Activated T-cell treated with anti-CD3 and anti-CD28 coated beads, Interleukin-2, amount 50 U/mL, for 1 hour (primary cell): ENCODE data around the gene NEURL2.

Experiments
- DNase-seq: peaks from one replicate; pipeline ENCODE4 v3.0.0-alpha.2; 2020

NEURL2 gene

DNA sequence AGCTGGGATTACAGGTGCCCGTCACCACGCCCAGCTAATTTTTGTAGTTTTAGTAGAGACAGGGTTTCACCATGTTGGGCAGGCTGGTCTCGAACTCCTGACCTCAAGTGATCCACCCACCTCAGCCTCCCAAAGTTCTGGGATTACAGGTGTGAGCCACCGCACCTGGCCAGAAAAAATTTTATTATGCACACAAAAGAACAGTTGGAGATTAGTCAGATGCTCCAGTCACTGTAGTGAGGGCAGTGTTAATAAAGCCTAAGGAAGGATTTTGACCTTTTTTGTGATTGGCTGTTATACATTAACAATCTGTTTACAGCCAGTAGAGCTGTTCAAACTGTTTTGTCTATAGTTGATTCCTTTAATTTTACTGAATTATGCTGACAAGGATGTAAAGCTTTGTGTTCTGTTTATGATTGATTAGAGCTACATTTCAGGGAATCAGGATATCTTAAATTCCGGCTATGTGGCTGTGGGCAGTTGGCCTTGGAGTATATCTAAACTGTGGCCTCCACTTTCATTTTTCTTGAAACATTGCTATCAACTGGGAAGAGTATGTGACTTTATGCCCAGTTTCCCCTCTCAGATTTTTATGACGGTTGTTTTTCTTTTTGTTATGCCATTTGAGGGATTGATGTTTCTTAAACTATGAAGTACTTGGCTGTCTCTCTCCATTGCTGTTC, 23.7 kb downstream of the NEURL2 start:
- no peak for DNase-seq

DNA sequence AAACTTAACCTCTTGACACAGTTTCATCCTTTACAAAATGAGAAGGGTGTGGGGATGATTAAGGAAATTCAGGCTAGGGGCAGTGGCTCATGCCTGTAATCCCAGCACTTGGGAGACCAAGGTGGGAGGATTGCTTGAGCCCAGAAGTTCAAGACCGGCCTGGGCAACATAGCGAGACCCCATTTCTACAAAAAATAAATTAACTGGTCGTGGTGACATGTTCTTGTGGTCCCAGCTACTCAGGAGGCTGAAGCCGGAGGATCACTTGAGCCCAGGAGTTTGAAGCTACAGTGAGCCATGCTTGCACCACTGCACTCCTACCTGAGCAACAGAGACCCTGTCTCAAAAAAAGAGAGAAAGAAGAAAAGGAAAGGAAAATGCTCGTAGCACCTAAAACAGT, 24.6 kb downstream of the NEURL2 start:
- DNase-seq, result no peak

DNA sequence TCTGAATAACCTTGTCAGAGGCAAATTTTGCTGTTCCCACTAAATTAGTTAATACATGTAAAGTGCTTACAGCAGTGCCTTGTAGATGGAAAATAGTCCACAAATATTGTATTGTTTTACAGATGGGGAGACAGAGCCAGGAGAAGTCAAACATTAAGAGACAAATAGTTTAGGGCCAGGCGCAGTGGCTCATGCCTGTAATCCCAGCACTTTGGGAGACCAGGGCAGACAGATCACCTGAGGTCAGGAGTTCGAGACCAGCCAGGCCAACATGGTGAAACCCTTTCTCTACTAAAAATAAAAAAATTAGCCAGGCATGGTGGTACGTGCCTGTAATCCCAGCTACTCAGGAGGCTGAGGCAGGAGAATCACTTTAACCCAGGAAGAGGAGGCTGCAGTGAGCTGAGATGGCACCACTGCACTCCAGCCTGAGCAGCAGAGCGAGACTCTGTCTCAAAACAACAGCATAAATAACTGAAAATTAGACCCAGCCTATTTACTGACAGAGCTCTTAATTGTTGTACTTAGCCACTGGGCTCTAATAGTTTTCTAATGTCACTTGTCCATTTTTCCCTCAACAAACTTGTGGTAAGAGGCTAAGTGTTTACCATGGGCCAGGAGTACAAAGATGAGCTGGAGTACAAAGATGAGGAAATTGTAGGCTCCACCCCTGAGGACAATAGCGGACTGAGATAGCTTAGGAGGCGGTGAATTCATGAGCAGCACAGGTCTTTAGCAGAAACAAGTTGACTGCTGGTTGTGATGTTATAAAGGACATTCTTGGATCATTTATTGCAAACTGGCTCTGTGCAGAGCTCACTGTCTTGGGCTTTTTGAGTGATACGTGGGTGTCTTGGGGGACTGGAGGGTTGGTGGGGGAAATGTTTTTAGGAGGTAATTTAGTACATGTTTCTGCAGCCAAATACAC, 27.2 kb downstream of the NEURL2 start:
- no peak for DNase-seq

DNA sequence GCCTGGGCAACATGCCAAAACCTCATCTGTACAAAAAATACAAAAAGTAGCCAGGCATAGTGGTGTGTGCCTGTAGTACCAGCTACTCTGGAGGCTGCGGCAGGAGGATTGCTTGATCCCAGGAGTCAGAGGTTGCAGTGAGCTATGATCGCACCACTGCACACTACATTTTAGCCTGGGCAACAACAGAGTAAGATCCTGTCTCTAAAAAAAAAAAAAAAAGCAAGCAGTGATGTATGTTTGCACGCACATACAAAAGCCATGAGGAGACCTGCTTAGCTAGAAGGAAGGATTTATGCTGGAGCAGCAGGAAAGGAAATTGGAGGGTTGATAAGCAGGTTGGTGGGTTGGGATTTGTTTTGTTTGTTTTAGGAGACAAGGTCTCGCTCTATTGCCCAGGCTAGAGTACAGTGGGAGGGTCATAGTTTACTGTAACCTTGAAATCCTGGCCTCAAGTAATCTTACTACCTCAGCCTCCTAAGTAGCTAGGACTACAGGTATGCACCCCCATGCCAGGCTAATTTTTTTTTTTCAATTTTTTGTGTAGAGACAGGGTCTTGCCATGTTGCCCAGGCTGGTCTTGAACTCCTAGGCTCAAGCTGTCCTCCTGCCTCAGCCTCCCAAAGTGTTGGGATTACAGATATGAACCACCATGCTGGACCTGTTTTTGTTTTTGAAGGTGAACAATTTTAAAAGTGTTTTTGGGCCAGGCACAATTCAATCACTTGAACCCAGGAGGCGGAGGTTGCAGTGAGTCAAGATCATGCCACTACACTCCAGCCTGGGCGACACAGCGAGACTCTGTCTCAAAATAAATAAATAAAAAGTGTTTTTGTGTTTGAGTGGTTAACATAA, 29.6 kb downstream of the NEURL2 start:
- DNase-seq, result no peak

DNA sequence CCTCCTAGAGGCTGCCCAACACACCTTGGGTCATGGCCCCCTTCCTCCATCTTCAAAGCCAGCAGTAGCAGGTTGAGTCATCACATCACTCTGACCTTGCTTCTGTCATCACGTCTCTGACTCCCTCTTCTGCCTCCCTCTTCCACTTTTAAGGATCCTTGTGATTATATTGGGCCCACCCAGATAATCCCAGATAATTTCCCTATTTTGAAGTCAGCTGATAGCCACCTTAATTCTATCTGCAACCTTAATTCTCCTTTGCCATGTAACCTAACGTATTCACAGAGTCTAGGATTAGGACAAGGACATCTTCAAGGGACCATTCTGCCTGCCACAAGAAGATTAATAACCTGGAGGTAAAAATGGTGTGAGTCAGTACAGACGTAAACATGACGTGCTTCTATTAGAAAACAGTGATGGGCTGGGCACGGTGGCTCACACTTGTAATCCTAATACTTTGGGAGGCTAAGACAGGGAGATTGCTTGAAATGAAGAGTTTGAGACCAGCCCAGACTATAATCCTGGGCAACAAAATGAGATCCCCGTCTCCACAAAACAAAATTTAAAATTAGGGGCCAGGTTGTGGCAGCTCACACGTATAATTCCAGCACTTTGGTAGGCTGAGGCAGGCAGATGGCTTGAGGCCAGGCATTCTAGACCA, 30.3 kb downstream of the NEURL2 start:
- no peak for DNase-seq

DNA sequence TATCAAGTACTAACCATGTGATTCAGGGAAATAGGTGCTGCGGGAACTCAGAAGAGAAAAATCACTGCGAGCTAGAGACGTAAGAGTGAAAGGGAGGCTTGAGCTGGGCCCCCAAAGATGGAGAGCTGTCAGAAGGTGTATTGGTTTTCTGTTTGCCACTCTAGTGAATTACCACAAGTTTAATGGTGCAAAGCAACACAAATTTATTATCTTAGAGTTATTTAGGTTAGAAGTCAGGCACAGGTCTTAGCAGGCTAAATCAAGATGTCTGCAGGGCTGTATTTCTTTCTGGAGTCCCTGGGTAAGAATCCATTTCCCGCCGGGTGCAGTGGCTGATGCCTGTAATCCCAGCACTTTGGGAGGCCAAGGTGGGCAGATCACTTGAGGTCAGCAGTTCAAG, 31.1 kb downstream of the NEURL2 start:
- no peak for DNase-seq

DNA sequence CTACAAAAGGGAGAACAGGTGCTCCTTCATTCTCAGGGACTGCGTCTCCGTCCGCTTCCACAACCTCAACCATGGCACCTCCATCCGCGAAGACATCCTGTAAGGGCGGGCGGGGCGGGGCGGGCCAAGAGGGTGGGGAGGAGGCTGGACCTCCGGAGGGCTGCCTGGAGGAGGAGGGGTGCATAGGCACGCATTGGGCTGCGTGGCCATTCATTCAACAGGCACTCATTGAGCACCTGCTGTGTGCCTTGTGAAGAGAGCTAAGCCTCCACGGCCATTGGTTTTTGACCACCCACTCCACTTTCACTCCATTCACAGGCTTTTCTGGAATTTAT, 33.2 kb downstream of the NEURL2 start:
- no peak for DNase-seq

DNA sequence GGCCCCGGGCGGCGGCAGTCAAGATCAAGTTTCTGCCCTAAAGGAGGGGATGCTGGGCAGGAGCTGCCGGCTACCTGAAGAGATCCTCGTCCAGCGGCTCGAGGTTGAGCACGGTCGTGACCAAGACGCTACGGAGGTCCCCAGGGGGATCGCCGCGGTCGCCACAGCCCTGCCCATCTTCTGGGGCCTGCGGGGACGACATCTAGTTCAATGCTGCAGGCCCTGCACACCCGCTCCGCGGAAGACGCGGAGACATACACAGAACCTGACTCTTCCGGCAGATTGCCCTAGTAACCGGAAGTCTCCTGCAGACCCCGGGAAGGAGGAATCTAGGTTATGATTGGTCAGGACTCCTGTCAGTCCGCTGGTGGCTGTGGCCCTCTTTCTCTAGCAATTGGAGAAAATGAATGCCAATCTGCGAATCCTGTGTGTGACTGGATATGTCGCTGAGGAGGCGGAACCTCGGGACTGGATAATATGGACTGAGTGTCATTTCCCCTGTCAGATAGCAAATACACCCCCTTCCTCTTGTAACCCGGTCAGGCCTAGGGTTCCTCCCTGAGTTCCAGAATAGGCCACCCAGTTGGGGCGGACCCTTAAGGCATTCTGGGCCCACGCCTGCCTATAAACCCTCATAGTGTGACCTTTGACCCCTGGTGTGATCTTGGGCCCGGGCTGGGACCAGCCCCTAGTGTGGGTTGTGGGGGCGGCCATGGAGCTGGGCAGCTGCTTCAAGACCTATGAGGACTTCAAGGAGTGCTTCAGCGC, 33.7 kb downstream of the NEURL2 start, which contains the start of the genes ACOT8 and ZSWIM3:
Gene ACOT8 (minus strand): TSS at position 279 of the 768 bp plus-strand sequence. CDS start 77 bp downstream, at position 202.
Gene ZSWIM3 (plus strand): TSS at position 501 of the 768 bp plus-strand sequence. CDS start 212 bp downstream, at position 713.
- peak; percentile 78 for DNase-seq

DNA sequence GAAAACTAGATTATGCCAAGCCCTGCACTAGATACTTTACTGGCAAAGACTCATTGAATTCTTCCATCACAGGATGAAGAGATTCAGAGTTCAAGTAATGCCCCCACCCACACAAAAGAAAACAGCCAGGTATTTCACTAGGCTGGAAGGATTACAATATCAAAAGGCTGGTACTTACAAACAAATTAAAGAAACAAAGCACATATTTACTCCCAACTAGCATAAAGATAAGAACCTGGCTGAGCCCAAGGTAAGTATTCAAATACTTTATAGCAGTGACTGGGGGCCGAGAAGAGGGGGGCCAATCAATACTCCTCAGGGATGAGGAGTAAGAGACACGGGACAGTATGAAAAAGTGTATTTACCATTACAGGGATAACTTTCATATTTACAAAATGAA, 37.5 kb downstream of the NEURL2 start:
- no peak for DNase-seq

DNA sequence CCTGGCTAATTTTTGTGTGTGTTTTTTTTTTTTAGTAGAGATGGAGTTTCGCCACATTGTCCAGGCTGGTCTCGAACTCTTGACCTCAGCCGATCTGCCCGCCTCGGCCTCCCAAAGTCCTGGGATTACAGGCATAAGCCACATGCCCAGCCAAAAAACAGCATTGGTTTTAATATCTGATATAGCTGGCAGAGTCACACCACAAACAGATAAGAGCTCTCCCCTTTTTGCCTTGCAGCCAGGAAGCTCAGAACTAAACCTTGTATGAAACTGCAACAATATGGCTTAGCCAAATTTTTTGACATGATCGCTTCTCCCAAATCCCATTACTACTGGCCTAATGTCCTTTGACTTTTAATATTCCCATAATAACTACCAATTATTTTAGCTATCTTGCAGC, 38.7 kb downstream of the NEURL2 start:
- no peak for DNase-seq

DNA sequence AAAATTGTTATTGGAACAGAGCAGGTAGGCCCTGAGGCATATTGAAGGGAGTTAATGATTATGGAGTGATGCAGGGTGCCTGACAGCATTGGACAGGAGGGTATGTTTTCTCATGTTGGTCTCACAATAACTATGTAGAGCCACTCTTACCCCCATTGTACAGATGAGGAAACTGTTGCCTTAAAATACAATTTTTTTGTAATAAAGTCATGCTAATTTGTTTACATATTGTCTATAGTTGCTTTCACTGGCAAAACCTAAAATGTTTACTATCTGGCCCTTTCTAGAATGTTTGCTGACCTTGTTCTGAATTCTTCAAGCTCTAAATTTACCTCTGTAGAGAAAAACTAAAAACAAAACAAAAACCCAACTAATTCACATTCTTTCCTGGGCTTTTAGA, 39.5 kb downstream of the NEURL2 start:
- no peak for DNase-seq

DNA sequence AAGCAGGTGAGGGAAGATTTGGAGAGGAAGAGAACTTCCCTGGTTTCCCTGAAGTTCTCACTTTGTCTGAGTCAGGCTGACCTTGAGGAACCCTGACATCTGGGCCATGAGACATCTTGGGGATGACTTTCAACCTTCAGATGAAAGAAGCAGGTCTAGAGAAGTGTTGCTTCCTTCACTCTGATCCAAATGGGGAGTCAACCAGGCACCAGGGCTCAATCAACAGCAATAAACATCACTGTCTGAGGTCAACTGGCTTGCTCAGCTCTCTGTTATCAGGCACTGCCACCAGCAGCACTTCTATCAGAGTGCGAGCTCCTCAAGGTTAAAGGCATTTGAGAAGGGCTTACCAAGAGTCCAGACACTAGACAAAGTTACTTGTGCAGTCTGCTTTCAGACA, 40.1 kb downstream of the NEURL2 start:
- no peak for DNase-seq

DNA sequence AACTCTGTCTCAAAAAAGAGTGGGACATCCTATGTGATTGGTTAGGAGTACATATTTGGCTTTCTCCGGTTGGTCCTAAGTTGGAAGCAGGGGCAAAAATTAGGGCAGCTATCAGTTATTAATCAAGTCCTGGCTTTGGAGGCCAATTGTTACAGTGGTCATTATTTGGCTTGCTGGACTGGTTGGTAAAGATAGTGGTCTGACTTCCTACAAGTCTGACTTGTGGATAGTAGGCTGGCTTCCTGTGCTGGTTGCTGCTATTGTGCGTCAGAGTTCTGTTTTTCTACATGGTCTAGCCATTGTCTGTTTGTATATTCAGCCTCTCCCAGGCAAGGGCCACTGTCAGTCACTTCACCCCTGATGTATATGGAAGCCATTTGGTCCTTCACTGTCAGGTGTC, 40.8 kb downstream of the NEURL2 start:
- DNase-seq, result no peak

DNA sequence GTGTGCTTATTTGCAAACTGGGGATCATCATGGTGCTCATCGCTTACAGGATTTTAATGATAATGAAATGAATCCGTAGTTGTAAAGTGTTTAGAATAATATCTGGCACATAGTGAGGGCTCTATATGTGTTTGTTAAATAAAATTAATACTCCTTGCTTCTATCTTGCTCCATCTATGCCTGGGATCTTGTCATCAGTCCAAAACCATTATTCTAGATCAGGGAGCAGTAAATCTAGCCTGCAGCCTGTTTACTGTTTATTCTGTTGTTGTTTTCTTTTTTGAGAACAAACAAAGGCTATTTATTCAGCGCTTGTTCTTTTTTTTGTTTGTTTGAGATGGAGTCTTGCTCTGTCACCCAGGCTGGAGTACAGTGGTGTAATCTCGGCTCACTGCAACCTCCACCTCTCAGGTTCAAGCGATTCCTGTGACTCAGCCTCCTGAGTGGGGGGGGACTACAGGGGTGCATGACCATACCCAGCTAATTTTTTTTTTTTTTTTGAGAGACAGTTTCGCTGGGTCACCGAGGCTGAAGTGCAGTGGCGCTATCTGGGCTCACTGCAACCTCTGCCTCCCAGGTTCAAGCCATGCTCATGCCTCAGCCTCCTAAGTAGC, 41.9 kb downstream of the NEURL2 start:
- DNase-seq, result no peak

DNA sequence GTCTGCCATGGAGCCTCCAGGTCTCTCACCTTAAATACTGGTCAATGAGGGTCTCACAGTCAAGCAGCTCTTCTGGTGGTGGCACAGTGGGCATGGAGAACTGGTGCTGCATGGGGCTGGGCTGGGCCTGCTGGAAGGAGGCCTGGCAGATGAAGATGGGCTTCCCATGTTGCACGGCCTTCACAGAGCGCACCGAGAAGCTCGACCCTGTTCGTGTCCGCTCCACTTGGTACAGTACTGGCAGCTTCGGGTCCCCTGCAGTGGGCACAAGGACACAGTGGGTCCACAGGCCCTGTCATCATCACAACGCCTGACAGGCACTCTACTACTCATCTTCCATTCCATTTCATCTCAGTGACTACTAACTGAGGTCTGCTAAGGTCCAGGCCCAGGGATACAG, 42.6 kb downstream of the NEURL2 start:
- DNase-seq, result no peak

DNA sequence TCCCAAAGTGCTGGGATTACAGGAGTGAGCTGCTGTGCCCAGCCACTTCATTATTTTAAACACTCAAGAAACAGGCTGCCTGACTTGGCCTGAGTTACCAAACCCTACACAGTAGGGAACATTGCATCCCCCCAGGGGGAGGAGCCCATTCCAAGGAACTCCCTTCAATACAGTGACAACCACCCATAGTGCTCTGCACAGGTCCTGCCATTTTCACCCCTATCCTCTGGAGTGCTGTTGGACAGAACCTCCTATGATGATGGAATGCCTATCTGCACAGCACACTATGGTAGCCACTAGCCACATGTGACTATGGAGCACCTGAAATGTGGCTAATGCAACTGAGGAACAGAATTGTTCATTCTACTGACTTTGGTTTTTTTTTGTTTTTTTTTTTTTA, 45.6 kb downstream of the NEURL2 start:
- DNase-seq, result no peak

DNA sequence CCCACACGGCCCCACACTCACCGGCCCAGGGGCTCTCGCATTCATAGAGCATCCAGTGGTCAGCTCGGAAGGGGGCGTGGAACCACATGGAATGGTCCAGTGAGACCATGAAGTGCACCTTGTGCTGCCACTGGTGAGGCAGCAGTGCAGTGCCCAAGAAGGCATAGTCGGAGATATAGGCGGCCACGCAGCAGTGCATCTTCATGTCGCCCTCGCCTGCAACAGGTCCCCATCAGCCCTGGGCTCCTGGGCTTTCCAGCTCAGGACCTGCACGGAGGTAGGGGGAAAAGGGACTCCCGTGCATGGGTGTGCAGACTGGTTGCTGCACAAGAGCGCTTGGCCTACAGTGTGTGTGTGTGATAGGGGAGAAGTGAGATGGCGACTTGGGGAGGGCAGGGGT, 47.5 kb downstream of the NEURL2 start:
- DNase-seq, result no peak

DNA sequence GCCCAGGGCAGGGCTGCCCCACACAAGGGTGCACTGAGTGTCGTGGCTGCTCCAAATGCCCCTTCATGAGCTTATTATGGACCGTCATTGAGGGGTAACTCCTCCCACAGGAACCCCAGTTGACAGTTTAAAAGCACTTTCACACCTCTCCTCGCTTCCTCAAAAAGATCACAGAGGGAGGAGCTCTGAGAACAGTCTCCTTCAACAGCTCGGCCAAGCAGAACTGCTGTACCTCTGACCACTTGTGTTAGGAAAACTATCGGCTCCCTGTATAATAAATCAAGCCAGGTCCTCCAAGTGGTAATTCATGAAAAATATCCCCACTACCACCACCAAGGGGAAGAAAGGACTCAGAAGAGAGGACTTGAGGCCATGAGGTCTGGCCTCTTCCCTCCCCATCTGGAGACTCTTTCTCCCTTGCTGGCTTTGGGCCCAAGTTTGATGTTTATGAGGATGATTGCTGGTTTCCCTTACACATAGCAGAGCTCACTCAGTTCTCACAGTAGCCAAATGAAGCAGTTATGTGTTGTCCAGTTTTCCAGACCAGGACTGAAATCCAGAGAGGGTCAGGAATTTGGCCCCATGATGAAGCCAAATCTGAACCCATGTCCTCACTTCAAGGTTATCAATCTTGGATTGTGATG, 48.7 kb downstream of the NEURL2 start:
- DNase-seq, result no peak

DNA sequence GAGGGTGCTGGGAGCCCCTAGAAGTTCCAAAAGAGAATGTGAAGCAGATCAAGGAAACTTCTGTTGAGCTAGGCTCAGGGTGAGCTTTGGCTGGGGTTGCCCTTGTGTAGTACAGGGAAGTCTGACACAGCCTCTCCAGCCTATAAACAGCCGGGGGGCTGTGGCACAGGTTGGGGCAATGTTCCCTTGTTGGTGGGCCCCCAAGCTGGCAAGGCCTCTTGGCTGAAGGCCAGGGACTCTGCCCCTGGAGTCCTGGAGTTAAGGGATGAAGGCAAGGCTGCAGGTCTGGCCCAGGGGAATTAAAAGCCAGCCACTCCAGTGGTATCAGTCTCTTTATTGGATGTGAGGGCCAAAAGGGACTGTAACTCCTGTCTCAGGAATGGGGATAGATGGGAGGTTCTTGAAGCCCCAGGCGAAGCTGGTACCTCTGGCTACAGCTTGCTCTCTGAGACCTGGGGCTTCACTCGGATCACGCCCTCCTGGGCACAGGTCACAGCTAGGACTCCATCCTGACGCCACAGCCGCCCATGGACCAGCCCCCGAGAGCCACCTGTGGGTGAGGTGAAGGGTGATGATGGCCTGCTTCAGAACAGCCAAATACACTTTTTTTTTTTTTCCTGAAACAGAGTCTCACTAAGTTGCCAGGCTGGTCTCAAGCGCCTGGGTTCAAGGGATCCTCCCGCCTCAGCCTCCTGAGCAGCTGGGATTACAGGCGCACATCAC, 49.4 kb downstream of the NEURL2 start:
- no peak for DNase-seq

DNA sequence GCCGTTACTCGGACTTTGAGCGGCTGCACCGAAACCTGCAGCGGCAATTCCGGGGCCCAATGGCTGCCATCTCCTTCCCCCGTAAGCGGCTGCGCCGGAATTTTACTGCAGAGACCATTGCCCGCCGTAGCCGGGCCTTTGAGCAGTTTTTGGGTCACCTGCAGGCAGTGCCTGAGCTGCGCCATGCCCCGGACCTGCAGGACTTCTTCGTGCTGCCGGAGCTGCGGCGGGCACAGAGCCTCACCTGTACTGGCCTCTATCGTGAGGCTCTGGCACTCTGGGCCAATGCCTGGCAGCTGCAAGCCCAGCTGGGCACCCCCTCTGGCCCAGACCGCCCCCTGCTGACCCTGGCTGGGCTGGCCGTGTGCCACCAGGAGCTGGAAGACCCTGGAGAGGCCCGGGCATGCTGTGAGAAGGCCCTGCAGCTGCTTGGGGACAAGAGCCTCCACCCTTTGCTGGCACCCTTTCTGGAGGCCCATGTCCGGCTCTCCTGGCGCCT, 50.3 kb downstream of the NEURL2 start:
- DNase-seq, result no peak
